HG03064 (cell line): Measurements from ENCODE around the gene TEX22.

ENCODE experiments used
- ATAC-seq: cut with Tn5 transposase; IDR thresholded peaks from one replicate; pipeline ENCODE4 v1.9.1; 2021; ENCODE audit warnings: low read depth; ENCODE audit not compliant: unreplicated experiment

TEX22 gene

DNA sequence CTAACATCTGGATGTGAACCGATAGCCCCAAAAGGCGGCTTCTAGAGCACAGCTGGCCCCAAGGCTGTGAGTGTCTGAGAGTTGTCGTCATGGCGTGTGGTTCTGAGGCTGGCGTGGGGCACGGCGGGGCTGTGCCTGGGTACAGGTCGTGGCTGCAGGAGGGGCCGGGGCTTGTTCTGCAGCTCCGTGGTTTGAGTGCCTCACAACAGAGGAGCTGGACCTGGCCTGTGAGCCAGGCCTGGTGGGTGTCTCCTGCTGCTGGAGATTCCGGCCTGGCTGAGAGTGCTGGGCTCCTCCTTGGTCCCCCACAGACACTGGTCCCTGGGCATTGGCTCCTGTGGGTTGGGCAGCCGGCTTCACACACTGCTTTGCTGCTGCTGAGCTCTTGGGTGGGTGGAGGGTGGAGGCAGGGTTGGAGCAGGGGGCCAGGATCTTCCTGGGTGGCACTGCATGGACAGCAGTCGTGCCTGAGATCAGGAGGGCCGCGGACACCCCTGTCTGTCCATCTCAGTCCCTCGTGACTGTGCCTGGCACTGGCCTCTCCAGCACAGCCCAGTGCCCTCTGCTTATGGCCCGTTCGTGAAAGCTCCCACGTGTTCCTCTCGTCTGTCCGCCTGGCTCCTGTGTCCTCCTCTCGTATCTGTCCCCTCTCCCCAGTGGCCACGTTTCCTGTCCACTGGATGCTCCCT, 31.8 kb upstream of the TEX22 start:
- no peak for ATAC-seq

DNA sequence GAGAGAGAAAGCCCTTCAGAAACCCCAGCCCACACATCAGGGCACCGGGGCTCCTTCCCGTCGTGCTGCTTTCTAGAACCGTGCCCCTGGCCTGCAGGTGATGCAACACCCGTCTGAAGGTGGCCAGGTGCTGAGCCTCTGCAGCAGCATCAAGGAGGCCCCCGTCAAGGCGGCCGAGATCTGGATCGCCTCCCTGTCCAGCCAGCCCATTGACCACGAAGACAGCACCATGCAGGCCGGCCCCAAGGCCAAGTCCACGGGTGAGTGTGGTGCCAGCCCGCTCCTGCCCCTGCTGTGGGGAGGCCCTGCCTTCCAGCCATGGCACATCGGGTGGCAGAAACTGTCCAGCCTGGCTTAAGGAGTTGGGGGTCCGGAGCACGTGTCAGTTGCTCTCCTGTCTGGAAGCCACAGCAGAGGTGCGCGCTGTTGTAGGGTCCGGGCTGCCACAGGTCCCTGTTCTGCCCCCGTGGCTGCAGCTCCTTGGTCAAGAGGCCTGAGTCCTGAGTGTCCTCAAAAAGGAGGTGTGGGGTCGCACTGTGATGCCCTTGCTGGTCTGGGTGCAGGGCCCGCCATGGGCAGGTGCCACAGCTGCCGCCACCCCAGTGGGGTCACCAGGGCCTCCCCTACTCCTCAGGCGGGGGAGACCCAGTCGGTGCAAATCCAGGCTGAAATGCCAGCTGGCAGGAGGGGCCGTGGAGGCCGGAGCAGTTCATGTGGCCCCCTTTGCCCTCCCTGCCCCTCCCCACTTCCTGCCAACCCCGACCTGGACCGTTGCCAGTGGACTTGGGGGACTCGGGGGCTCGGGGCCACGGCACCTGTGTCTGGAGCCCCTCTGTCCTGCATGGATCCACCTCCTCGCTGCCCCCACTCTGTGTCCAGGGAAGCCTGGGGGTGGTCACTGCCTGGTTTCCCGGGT, 31.0 kb upstream of the TEX22 start:
- no peak for ATAC-seq

GRCh38 chr14:105368032-105368417, 30.3 kb upstream of the TEX22 start:
- ATAC-seq, result no peak

GRCh38 chr14:105368426-105368825, 29.9 kb upstream of the TEX22 start:
- no peak for ATAC-seq

DNA sequence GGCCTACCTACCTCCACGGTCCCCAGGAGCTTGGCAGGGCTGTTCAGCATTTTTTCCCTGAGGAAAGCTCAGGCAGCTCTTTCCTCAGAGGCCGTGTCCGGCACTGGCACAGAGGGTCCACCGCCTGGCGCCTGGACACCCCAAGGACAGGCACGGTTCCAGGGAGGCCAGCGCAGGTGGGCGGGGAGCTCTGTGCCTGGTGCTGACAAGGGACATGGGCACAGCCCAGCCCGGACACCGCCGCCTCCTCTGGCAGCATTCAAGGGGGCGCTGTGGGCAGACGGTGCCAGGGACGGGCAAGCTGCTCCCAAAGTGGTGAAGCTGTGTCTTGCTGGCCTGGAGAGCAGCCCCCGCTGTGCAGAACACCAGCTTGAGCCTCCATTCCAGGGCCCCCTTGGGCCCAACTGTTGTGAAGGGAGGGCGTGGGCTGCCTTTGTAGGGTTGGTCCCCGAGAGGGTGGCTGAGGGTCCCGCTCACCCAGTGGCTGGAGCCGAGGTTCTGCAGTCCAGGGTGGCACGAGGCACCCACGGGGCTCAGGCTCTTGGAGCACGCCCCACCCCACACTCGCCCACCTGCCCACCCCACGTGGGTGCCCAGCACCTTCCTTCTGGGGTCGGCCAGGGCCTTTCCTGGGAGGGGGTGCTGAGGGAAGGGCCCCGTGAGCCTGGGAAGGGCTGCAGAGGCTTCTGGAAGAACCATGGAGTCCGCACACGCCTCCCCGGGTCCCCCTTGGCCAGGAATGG, 29.3 kb upstream of the TEX22 start:
- no peak for ATAC-seq

- no peak for ATAC-seq
Measured at GRCh38 chr14:105369653-105370040, 28.7 kb upstream of the TEX22 start.

GRCh38 chr14:105374389-105374788, 23.9 kb upstream of the TEX22 start:
- no peak for ATAC-seq

GRCh38 chr14:105375635-105376057, 22.7 kb upstream of the TEX22 start:
- no peak for ATAC-seq

- ATAC-seq, result no peak
Measured at GRCh38 chr14:105376521-105377440, 21.6 kb upstream of the TEX22 start.

DNA sequence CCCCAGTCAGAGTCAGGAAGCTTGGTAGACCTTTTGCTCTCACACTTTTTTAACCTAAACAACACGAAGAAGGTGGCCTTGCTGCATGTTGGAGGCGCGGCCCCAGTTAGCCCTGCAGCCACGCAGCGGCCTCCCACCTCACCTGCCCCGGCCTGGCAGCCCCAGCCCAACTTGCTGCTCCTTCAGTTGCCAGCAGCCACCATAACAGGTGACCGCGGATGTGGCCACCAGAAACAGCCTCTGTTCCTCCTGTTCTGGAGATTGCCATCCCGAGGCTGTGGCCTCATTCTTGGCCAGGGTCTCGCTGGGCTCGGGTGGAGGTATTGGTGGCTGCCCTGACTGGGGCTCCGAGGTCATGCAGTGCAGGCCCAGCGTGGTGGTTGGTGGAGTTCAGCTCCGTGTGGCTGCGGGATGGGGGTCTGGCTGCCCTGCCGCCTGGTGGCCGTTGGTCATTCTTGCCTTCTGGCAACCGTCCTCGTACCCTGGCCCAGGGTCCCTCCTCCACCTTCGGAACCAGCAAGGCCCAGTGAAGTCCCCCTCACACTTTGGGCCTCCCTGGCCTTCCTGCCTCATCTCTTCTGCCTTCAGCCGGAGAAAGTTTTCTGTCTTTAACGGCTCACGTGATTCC, 20.7 kb upstream of the TEX22 start:
- ATAC-seq, result no peak

- ATAC-seq, result no peak
Measured at GRCh38 chr14:105378199-105378598, 20.1 kb upstream of the TEX22 start.

GRCh38 chr14:105378873-105379685, 19.3 kb upstream of the TEX22 start:
- ATAC-seq, result no peak

DNA sequence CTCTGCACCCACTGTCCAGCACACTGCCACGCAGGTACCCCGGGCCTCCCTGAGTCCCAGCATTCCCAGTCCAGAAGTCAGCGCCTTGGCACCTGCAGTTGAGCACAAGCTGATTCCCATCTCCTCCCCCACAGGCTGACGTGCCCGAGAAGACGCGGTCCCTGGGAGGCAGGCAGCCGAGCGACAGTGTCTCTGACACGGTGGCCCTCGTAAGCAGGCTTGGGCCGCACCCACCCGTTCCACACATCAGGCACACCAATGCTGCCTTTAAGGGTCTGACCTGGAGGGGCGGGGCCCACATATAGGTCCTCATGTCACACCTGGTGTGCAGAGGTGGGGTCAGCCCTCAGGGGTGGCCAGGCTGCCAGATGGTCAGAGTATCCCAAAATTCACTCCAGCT, 18.4 kb upstream of the TEX22 start:
- ATAC-seq, result no peak

DNA sequence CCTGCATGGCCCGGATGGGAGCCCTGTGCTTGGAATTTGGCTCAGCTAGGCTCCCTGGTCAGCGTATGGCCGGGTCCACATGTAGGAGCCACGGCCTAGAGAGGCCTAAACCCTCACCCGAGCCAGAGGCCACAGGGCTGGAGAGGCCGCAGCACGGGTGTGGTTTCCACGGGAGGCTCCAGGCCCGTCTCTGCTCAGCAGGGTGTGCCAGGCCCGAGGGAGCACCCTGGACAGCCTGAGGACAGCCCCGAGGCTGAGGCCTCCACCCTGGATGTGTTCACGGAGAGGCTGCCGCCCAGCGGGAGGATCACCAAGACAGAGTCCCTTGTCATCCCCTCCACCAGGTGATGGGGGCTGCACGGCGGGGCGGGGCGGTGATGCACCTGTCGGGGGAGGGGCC, 17.6 kb upstream of the TEX22 start:
- no peak for ATAC-seq

DNA sequence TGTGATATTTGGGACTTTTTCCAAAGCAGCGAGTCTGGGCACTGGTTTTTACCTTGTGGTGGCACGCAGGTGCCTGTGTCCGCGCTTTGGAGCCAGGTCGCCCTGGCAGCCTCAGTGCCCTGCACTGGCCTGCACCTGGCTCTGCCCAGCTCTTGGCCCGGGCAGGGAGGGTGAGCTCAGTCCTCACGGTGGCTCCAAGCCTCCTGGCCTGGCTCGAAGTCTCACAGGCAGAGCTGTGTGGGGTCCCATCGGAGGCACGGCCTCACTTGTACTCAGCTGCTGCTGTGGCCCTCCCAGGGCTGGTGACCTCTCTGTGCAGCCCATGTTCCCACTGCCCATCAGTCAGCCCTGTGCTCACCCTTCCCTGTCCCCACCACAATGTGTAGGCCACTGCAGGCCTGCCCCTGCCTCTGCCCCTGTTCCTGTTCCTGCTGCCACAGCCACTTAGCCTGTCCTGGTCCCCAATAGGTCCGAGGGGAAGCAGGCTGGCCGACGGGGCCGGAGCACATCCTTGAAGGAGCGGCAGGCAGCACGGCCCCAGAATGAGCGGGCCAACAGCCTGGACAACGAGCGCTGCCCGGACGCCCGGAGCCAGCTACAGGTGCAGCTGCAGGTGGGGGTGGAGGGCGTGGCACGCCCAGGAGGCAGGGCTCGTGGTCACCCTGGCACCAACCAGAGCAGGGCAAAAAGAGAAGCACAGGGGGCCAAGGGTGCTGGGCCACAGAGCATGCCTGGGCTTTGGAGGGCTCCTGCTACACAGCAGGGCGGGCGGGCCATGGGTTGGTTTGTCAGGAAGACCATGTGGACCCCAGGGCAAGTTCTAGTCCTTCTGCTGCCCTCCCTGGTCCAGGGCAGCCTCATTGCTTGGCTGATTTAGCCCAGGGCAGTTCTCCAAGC, 16.6 kb upstream of the TEX22 start:
- no peak for ATAC-seq

DNA sequence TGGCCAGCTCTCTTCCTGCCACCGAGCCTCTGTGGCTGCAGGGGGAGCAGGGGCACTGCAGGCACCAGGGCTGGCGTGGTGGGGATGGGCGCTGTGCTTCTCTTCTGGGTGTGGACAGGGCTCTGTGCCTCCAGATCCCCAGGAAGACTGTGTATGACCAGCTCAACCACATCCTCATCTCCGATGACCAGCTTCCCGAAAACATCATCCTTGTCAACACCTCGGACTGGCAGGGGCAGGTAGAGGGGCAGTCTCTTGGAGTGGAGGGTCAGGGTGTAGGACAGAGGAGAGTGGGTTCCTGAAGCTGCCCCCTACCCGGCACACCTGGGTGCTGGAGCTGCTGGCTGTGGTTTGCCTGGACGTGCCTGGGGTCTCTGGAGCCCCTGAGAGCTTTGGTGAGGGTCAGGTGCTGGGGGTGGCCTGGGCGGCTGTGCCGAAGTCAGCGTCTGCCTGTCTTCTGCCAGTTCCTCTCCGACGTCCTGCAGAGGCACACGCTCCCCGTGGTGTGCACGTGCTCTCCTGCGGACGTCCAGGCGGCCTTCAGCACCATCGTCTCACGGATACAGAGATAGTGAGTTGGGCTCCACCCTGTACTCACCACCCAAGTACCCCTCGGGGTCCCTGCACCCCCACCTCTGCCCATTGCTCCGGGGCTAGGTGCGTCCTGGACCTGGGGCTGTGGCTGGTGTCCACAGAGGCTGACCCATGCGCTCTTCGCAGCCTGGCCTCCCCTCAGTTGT, 15.8 kb upstream of the TEX22 start:
- ATAC-seq, result no peak

DNA sequence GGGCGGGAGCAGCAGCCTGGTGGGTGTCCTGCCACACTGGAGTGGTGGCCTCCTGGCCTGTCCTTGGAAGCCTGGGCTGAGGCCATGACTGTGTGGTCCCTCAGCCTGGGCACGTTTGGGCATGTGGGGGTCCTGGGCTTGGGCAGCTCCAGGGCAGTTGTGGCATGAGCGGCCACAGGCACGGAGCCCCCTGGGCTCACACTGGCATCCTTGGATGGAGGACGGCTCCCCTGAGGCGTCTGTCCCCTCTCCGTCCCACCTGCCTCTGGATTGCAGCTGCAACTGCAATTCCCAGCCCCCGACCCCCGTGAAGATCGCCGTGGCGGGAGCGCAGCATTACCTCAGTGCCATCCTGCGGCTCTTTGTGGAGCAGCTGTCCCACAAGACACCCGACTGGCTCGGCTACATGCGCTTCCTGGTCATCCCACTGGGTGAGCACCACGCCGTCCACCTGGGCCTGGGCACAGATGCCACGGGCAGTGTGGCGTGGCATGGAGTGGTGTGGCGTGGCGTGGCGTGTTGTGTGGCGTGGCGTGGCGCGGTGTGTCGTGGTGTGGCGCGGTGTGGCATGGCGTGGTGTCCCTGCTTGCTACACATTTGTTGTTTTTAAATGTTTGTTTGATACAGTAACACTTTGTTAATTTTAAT, 15.1 kb upstream of the TEX22 start:
- ATAC-seq, result no peak
